Fibroblast of lung (primary cell): Measurements from ENCODE around the gene CORT.
"Not testable (repeated sequence)": the region's sequence is repeated elsewhere in the genome, so short reads cannot be mapped to it uniquely, and the experiment has no call there.

Source experiments
- EZH2 ChIP-seq: IDR thresholded peaks from 2 replicates; pipeline ENCODE4 v1.5.1; 2012; ENCODE audit warnings: low read length, control low read depth, mild to moderate bottlenecking; ENCODE audit errors: missing control alignments
- TF ChIP-seq, protein P1 (sequence below), 2 donors: IDR thresholded peaks in 1 of 2; conservative IDR thresholded peaks in 1 of 2; 1 replicate in 1 of 2; 2 replicates in 1 of 2; pipeline ENCODE4 v1.5.1; 2011 to 2012; ENCODE audit warnings: low read length in 2 of 2, control low read depth in 1 of 2, inconsistent platforms in 1 of 2, low read depth in 1 of 2, mild to moderate bottlenecking in 1 of 2

GRCh38 chr1:10415967-10416366, 33.9 kb upstream of the CORT start:
- TF ChIP-seq, protein P1, sequence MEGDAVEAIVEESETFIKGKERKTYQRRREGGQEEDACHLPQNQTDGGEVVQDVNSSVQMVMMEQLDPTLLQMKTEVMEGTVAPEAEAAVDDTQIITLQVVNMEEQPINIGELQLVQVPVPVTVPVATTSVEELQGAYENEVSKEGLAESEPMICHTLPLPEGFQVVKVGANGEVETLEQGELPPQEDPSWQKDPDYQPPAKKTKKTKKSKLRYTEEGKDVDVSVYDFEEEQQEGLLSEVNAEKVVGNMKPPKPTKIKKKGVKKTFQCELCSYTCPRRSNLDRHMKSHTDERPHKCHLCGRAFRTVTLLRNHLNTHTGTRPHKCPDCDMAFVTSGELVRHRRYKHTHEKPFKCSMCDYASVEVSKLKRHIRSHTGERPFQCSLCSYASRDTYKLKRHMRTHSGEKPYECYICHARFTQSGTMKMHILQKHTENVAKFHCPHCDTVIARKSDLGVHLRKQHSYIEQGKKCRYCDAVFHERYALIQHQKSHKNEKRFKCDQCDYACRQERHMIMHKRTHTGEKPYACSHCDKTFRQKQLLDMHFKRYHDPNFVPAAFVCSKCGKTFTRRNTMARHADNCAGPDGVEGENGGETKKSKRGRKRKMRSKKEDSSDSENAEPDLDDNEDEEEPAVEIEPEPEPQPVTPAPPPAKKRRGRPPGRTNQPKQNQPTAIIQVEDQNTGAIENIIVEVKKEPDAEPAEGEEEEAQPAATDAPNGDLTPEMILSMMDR (conservative IDR thresholded peaks at IDR 0.05 in 1 of 2, IDR thresholded peaks at IDR 0.05 in 1 of 2; ENCODE audit: low read depth in 1 of 2, low read length in 2 of 2): not testable (repeated sequence)
- TF ChIP-seq EZH2: not testable (repeated sequence)
